Measurements from ENCODE around the gene GGT6.

GRCh38 chr17:4590981-4591453, 30.6 kb upstream of the GGT6 start:
- TF ChIP-seq USF2 (IDR thresholded peaks at IDR 0.05), result no peak
- no peak for TF ChIP-seq CEBPB (IDR thresholded peaks at IDR 0.05)
- no peak for TF ChIP-seq E2F6 (IDR thresholded peaks at IDR 0.05; ENCODE audit: borderline replicate concordance, low read depth)
- no peak for TF ChIP-seq EP300 (IDR thresholded peaks at IDR 0.05)
- TF ChIP-seq KDM5A (IDR thresholded peaks at IDR 0.05), result no peak
- no peak for TF ChIP-seq EHMT2 (IDR thresholded peaks at IDR 0.05; ENCODE audit: low read depth)
- TF ChIP-seq RFX5 (IDR thresholded peaks at IDR 0.05), result no peak
- no peak for TF ChIP-seq KDM1A (IDR thresholded peaks at IDR 0.05; ENCODE audit: low read depth)
- TF ChIP-seq REST (IDR thresholded peaks at IDR 0.05), result no peak
- no peak for TF ChIP-seq CTCF (IDR thresholded peaks at IDR 0.05)
- no peak for TF ChIP-seq MAFK (IDR thresholded peaks at IDR 0.05; ENCODE audit: partially characterized antibody)
- TF ChIP-seq POLR2A (IDR thresholded peaks at IDR 0.05; ENCODE audit: low read length), result no peak
- TF ChIP-seq PBX3 (IDR thresholded peaks at IDR 0.05), result no peak
